Measurements from ENCODE around the gene CDSN. TPM values are rescaled to one million over a fixed set of nuclear protein-coding genes. Genes with fewer than 3 reads are reported as not detected.
A peak's percentile ranks its signal among the peaks of the same experiment; 100 is the strongest.
"Not testable (repeated sequence)": the region's sequence is repeated elsewhere in the genome, so short reads cannot be mapped to it uniquely, and the experiment has no call there.

CDSN gene
- polyA plus RNA-seq, 1 experiment = not detected

DNA sequence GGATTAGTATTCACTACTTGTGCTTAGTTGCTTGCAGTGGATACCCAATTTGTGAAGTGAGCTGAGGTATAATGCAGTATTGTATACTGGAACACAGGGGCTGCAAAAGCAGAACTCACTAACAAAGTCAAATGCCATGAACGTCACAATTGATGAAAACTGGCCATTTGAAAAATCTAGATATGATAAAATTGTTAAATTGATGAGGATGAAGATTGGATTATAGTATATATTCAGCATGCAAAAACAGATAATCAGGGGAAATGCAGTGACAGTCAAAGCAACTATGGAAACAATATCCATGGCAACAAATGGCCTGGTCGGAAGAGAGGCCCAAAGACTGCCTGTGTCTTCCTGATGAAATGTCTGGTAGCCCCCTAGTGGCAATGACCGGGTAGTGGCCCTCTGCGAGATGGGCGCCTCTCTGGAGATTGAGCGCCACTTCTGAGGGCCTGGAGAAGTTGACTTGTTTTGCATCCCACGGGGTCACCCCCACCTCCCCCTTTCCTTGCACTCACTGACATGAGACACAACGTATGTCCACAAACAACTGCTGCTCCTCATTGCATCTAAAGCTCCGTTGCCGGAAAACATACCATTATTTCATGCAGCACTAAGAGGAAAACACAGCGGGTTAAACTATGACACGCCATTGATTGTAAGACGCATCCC is 51.4 kb downstream of the CDSN start:
- ChIA-PET CTCF (interaction anchor here (0.5 to 8.6 kb wide), 26 partner anchors 8 to 347 kb away, joined by 3 to 261 read pairs (median 4); partner anchors contain the start of genes MUCL3 and VARS2), POLR2A (no interaction called here)
- Histone ChIP-seq H3K9me3 (ENCODE audit: control insufficient read depth, insufficient read depth, low read length) (no peaks in the 10 kb centered on the region), H3K27me3 (ENCODE audit: control insufficient read depth, insufficient read depth, low read length) (peaks cover 4% of the 10 kb centered on the region), H3K4me3 (ENCODE audit: low read depth, low read length) (no peak overlapping the region), H3K27ac (ENCODE audit: low read depth, low read length) (no peak overlapping the region)
- TF ChIP-seq, protein P1, sequence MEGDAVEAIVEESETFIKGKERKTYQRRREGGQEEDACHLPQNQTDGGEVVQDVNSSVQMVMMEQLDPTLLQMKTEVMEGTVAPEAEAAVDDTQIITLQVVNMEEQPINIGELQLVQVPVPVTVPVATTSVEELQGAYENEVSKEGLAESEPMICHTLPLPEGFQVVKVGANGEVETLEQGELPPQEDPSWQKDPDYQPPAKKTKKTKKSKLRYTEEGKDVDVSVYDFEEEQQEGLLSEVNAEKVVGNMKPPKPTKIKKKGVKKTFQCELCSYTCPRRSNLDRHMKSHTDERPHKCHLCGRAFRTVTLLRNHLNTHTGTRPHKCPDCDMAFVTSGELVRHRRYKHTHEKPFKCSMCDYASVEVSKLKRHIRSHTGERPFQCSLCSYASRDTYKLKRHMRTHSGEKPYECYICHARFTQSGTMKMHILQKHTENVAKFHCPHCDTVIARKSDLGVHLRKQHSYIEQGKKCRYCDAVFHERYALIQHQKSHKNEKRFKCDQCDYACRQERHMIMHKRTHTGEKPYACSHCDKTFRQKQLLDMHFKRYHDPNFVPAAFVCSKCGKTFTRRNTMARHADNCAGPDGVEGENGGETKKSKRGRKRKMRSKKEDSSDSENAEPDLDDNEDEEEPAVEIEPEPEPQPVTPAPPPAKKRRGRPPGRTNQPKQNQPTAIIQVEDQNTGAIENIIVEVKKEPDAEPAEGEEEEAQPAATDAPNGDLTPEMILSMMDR (IDR thresholded peaks at IDR 0.05; ENCODE audit: low read depth, low read length) = peak; percentile 96
- DNase-seq (ENCODE audit: low read depth, low spot score) = peak; percentile 52

DNA sequence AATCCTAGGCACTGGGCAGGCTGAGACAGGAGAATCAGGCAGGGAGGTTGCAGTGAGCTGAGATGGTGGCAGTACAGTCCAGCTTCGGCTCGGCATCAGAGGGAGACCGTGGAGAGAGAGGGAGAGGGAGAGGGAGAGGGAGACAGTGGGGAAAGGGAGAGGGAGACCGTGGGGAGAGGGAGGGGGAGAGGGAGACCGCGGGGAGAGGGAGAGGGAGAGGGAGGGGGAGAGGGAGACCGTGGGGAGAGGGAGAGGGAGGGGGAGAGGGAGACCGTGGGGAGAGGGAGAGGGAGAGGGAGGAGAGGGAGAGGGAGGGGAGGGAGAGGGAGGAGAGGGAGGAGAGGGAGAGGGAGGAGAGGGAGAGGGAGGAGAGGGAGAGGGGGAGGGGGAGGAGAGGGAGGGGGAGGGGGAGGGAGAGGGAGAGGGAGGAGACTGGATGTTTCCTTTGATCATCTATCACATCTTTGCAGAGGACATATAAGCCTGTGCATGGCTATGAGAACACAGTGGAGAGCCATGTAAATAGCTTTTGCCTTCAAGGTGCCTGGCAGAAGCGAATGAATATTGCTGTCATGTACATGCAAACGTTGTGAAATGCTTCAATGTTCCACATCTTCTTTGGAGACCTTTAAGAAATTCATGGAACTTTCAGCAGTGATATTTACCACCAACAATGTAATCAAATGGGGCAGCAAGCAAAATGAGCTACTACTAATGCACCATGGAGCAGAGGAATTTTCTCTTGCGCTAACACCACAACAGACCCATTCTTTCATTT is 52.2 kb downstream of the CDSN start:
- H3K9me3 ChIP-seq (ENCODE audit: control insufficient read depth, insufficient read depth, low read length); H3K4me3 ChIP-seq (ENCODE audit: low read depth, low read length); H3K27me3 ChIP-seq (ENCODE audit: control insufficient read depth, insufficient read depth, low read length); POLR2A ChIA-PET; DNase-seq (ENCODE audit: low read depth, low spot score); H3K27ac ChIP-seq (ENCODE audit: low read depth, low read length): not testable (repeated sequence)
- CTCF ChIA-PET = interaction anchor here (0.5 to 8.6 kb wide), 12 partner anchors 8 to 346 kb away, joined by 3 to 261 read pairs (median 4); partner anchors contain the start of genes MUCL3 and VARS2

- H3K4me3 ChIP-seq (ENCODE audit: low read depth, low read length); H3K9me3 ChIP-seq (ENCODE audit: control insufficient read depth, insufficient read depth, low read length); POLR2A ChIA-PET; CTCF ChIA-PET; H3K27me3 ChIP-seq (ENCODE audit: control insufficient read depth, insufficient read depth, low read length); H3K27ac ChIP-seq (ENCODE audit: low read depth, low read length); DNase-seq (ENCODE audit: low read depth, low spot score): not testable (repeated sequence)
Measured at GRCh38 chr6:31067028-31067427, 53.2 kb downstream of the CDSN start.

DNA sequence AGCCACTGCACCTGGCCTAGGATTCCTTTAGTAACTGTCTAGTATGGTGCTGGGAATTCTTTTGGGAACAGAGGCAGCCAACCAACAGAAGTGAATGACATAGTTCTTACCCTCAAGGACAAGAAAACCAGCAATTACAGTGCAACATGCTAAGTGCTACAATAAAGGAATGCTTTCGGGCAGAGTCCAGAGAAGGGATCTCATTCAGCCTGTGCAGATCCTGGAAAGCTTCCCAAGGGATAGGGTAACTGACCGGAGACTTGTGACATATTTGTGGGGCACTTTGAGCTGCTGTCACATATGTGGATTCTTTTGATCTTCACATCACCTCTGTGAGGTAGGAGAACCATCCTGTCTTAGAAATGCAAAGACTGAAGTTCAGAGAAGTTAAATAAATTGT is 54.7 kb downstream of the CDSN start:
- POLR2A ChIA-PET = no interaction called here
- CTCF ChIA-PET = no interaction called here

More for the DNA sequence above, 54.7 kb downstream of the CDSN start:
- Histone ChIP-seq H3K27ac (ENCODE audit: low read depth, low read length) (no peak overlapping the region), H3K9me3 (ENCODE audit: control insufficient read depth, insufficient read depth, low read length) (no peaks in the 10 kb centered on the region), H3K4me3 (ENCODE audit: low read depth, low read length) (no peak overlapping the region), H3K27me3 (ENCODE audit: control insufficient read depth, insufficient read depth, low read length) (peaks cover 7% of the 10 kb centered on the region)
- no peak for DNase-seq (ENCODE audit: low read depth, low spot score)
- TF ChIP-seq, protein P1 (IDR thresholded peaks at IDR 0.05; ENCODE audit: low read depth, low read length) = no peak

Small RNAs within 50 kb of the gene (small RNA-seq; reads per million reads assigned to genes)
- not detected for gene POLR2LP1 (ENCODE audit: insufficient read length, low read depth)
- not detected for gene RNU6-1133P (ENCODE audit: insufficient read length, low read depth)

Other genes starting within 250 kb of the CDSN start
- gene DDR1, start 235.9 kb downstream of the CDSN start, polyA plus RNA-seq (2011; rRNA removed) = 9.9 and 13.3 TPM in 2 replicates
- 31.9 and 33.0 TPM in 2 replicates for gene GTF2H4, start 212.2 kb downstream of the CDSN start, polyA plus RNA-seq (2011; rRNA removed)
- 10.3 and 12.2 TPM in 2 replicates for gene VARS2, start 206.2 kb downstream of the CDSN start, polyA plus RNA-seq (2011; rRNA removed)
- gene SFTA2, start 188.3 kb downstream of the CDSN start, polyA plus RNA-seq (2011; rRNA removed) = not detected in 2 replicates
- not detected in 2 replicates for gene MUCL3, start 179.5 kb downstream of the CDSN start, polyA plus RNA-seq (2011; rRNA removed)
- gene MUC21, start 136.7 kb downstream of the CDSN start, polyA plus RNA-seq (2011; rRNA removed) = not detected in 2 replicates
- not detected in 2 replicates for gene MUC22, start 110.0 kb downstream of the CDSN start, polyA plus RNA-seq (2011; rRNA removed)
- not detected in 2 replicates for gene C6orf15, start 7.9 kb downstream of the CDSN start, polyA plus RNA-seq (2011; rRNA removed)
- 0.94 and 1.6 TPM in 2 replicates for gene PSORS1C1, start 5.6 kb downstream of the CDSN start, polyA plus RNA-seq (2011; rRNA removed)
- gene PSORS1C2, start 18.6 kb upstream of the CDSN start, polyA plus RNA-seq (2011; rRNA removed) = not detected in 2 replicates
- gene CCHCR1, start 37.4 kb upstream of the CDSN start, polyA plus RNA-seq (2011; rRNA removed) = 10.4 TPM in 2 replicates
- 3.4 and 4.2 TPM in 2 replicates for gene TCF19, start 38.1 kb upstream of the CDSN start, polyA plus RNA-seq (2011; rRNA removed)
- gene POU5F1, start 50.2 kb upstream of the CDSN start, polyA plus RNA-seq (2011; rRNA removed) = not detected in 2 replicates
- gene HLA-C, start 151.6 kb upstream of the CDSN start, polyA plus RNA-seq (2011; rRNA removed) = 245 and 346 TPM in 2 replicates
- gene HLA-B, start 236.7 kb upstream of the CDSN start, polyA plus RNA-seq (2011; rRNA removed) = 418 and 513 TPM in 2 replicates

Data from AG04450 (cell line).